Myocyte (in vitro differentiated cells): ENCODE measurements around the gene TMEM179. TPM values are rescaled to one million over a fixed set of nuclear protein-coding genes. Genes with fewer than 3 reads are reported as not detected.
A peak's percentile ranks its signal among the peaks of the same experiment; 100 is the strongest.
"Not testable (repeated sequence)": the region's sequence is repeated elsewhere in the genome, so short reads cannot be mapped to it uniquely, and the experiment has no call there.

Source experiments
- DNase-seq: peaks from one replicate; pipeline ENCODE4 v3.0.0-alpha.2; 2012; ENCODE audit warnings: low read depth
- polyA plus RNA-seq: library from polyadenylated mRNA; unstranded; fragments of >200 nt; gene quantifications from one replicate; pipeline ENCODE4 v1.2.1, GENCODE V29; 2012; ENCODE audit warnings: missing spikeins
- total RNA-seq: library from RNA; depleted of rRNA; stranded (reverse); fragments of >200 nt; gene quantifications from 2 replicates; pipeline ENCODE4 v1.2.3, GENCODE V29; 2014

The TMEM179 gene
- not detected in 2 replicates for total RNA-seq
- 0.19 TPM for polyA plus RNA-seq

DNA sequence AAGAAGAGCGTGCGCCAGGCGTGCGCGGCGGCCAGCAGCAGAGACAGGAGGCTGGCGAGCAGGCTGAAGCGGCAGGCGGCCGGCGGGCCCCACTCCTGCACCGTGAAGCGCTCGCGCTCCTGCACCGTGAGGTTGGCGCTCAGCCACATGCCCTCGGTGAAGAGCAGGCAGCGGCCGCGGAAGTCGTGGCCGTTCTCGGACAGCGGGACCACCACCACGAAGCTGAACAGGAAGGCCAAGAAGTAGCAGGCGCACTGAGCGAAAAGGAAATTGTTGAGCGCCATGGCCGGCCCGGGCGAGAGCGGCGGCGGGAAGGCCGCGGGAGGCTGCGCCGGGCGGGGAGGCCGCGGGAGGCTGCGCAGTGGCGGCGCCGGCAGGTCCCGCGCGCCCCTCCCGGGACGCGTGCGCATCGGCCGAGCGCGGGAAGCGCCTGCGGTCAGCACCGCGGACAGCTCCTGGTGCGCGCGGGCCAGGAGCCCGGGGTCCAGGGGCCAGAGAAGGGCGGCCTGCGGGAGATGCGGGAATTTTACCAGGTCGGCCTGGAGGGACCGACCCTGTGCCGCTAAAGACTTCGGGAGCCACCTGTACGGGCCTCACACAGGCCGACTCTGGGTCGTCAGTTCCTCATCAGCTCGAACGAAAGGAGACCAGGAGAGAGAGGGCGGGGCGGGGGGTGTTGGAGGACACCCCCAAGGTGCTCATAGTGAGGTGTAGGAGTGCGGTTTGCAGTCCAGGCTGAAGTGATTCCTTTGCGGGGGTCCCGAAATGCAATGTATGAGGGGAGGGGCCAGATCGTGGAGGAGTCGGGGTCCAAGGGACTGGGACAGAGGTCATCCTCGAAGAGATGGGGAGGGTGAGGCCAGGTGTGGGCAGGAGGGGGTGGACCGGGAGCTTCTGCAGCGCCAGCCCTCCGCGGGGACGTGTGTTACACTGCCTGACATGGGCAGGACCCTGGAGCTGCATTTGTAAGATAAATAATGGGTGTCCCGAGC lies at the start of gene TMEM179:
TSS of gene TMEM179 (minus strand) at position 315 of the 992 bp plus-strand sequence. CDS start at position 284, 31 bp downstream.
- DNase-seq = no peak

DNA sequence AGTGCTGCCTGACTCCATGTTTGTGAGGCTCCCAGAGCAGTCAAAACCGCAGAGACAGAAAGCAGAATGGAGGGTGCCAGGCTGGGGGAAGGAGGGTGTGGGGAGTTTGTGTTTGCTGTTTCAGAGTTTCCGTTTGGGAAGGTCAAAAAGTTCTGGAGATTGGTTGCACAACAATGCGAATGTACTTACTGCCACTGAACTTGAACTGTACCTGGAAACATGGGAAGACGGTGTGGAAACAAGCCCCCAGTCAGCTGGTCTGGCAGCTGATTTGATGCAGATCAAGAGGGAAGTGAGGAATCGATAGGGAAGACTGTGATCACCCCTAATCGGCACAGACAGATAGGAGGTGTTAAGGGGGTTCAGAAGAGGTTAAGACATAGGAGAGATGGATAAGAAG lies 49.5 kb upstream of the TMEM179 start:
- DNase-seq = no peak

DNA sequence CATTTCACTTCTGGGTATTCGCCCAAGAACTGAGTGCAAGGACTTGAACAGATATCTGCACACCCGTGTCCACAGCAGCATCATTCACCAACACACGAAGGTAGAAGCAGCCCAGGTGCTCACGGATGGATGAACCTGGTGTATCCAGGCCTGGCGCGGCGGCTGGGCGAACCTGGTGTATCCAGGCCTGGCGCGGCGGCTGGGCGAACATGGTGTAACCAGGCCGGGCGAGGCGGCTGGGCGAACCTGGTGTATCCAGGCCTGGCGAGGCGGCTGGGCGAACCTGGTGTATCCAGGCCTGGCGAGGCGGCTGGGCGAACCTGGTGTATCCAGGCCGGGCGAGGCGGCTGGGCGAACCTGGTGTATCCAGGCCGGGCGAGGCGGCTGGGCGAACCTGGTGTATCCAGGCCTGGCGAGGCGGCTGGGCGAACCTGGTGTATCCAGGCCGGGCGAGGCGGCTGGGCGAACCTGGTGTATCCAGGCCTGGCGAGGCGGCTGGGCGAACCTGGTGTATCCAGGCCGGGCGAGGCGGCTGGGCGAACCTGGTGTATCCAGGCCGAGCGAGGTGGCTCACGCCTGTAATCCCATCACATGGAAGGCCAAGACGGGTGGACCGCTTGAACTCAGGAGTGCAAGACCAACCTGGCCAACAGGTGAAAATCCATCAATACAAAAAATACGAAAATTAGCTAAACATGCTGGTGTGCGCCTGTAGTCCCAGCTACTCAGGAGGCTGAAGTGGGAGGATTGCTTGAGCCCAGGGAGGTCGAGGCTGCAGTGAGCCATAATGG lies 48.8 kb upstream of the TMEM179 start:
- not testable (repeated sequence) for DNase-seq

DNA sequence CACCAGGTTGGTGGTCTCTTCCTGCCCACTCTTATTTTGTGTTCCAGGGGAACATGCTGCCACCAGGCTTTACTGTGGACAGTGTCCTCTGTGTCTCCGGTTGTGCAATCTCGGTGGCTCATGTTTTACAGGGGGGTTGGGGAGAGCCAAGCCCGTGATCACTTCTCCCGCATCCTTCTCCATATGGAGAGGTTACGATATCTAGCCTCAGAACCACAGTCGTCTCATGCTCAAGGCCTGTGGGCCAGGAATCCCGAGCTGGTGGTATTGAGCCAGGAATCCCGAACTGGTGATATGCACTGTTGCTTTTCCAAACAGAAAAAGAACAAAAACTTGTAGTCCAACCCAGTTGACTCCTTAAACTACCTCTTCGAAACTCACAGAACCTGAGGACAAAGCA lies 47.8 kb upstream of the TMEM179 start:
- no peak for DNase-seq

DNA sequence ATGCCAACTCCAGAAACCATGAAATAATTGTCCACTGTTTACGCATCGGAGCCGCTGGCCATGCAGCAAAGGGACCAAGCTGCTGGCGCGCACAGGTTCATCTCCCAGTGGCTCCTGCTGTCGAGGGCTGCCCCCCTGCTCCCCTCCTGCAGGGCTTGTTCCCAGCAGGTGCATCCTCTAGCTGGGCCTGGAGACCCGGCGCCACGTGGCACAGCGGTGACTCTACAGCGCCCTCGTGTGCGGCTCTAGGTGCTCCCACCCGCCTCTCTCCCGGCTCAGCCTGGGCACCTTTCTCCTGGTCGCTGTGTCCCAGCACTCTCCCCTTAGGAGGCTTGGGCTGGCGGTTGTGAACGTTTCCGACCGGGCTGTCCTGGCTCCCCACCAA lies 47.3 kb upstream of the TMEM179 start:
- DNase-seq = no peak

DNA sequence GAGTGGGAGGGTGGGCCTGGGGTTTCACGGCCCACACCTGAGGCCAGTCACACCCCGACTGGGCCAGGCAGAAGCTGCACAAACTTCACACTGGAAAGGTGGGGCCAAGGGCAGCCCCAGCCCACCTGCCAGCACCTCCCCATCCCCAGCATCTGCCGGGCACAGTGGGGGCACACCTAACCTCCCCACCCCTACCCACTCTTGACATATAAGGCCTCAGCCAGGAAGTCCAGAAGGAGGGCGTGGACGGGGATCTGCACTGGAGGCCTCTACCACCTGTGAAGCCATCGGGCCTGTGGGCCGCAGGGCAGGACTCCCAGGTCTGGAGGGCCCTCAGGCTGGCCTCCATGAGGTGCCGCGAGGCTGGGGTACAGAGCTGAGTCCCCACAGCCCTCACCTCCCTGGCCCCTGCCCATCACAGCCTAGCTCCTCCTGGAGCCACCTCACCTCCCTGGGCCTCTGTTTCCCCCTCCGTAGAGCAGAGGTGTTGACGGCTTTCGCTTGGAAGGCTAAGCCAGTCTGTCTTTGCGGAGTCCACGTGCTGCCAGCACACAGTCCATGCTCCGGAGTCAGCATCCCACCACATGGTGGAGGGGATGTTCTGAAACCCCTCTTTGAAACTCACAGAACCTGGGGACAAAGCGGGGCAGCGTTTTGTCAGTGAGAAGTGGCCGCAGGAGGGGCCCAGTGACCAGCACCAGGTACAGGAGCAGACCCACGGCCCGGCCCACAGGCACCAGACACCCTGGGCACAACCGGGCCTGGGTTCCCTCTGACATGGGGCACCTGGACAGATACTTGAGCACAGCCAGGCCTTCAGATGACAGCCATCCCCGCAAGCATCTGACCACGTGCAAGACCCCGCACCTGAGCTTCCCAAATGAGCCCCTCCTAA lies 46.7 kb upstream of the TMEM179 start:
- no peak for DNase-seq

DNA sequence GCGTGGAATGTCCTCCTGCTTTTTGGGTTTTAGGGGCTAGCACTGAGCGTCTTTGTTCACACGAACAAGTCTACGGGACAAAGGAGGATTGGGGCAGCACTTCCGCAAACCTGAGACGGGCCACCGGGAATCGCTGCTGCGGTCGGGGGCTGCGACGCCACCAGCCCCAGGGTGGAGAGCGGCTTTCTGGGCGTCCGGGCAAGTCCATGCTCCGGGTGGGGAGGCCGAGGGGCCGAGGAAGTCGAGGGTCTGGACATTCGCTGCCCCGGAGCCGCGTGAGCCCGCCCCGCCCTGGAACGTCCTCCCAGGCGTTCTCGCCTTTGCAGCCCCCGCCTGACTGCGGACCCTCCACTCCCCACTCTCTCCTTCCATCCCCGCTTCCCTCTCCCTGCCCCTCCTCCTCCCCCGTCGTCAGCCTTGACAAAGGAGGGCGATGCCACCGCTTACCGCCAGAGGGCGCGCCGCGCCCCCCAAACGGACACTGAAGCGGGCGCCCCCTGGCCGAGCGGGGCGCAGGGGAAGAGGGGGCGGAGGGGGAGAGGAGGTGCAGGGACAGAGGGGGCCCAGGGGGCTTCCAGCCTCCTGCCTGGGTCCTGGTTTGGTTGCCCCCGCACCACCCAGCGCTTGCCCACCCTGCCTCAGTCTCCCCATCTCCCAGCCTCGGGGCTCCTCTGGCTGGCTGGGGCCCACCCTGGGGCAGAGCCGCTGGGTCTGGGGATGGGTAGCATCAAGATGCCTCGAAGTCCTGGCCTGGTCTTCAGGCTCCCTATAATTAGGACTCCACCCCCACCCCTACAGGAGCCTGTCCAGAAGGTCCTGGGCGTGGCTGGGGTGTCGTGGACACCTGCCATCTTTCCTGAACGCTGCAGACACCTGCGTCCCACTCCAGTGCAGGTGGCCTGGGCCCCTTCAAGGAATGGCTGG lies 45.7 kb upstream of the TMEM179 start:
- peak; percentile 67 for DNase-seq

DNA sequence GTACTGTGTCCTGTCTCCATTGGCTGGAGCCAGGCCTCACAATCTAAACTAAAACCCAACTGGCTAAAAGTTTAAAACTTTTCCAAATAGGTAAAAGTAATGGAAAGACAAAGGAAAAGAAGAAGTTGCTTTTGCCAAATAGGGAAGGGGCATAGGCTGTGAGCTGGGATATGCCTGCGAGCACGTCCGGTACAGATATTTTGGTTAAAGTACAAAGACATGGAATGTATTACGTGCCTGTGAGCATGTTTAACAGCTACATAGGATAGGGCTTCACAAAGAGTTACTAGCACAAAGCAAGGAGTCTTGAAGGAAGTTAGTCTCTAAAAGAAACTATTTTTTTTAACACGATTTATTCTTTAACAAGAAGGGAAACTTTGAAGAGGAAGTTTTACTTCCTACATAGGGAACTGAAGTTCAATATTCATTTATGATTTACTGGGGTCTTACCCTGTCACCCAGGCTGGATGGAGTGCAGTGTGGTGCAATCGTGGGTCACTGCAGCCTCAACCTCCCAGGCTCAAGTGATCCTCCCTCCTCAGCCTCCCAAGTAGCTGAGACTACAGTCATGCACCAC lies 43.0 kb upstream of the TMEM179 start:
- no peak for DNase-seq

DNA sequence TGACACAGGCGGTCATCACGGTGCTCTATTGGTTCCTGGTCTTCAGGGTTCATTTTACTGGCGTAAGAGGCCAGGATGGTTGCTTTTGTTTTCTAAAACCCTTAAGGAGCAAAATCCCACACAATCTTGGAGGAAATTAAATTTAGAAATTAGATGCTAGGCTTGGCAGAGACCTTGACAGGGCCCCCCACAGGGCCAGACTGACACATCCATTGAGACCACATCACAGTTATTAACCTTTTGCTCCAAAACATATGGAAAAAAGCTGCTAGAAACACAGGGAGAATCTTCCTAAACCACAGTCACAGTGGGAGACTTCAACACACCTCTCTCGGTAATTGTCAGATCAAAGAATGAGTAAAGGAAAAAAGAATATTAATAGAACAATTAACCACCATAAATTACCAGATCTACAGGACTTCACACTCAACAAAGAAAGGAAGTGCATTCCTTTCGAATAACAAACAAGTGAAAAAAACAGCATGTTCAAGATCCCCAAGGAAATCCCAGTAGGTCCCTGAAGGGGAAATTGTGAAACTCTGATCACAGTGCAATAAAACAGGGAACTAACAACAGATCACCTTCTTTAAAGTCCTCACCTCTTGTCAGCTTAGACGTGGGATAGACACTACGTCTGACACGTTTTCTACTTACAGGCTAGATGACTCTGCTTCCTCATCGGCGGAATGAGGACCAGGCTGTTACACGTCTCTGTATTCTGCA lies 40.2 kb upstream of the TMEM179 start:
- DNase-seq = no peak

DNA sequence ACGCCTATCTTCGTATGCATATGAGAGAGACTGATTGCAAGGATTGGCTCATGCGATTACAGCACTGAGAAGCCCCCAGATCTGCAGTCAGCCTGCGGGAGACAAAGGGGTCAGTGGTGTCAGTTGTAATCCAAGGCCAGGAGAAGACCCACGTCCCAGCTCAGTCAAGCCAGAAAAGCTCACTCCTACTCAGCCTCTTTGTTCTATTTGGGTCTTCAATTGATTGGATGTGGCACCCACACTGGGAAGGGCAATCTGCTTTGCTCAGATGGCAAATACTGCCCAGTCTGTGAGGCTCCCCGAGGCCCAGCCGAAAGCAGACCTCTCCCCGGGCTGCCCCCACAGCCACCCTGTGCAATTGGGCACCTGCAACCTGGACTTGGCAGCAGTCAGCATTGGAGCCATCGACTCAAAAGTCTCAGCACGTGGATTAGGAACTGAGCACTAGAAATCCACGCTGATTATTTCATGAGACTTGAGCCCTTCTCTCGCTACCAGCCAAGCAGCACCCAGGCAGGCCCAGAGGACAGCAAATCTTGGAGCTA lies 39.6 kb upstream of the TMEM179 start:
- DNase-seq = no peak

DNA sequence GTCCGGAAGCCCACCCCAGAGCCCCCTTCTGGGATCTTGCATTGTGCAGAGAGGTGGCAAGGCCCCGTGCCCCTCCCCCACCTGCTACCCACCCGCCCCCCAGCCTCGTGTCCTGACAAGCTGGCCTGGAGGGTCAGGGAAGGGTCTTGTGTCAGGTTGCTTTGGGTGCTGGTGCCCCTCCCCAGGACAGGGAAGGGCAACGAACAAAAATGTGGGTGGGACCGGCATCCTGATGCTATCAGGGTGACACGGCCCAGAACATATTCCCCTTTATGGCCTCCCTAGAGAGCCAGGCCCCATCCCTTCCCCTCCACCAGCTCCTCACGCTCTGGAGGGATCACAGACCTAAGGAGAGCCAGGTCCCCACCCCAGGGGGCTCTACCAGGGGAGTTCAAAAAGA lies 38.7 kb upstream of the TMEM179 start:
- no peak for DNase-seq

DNA sequence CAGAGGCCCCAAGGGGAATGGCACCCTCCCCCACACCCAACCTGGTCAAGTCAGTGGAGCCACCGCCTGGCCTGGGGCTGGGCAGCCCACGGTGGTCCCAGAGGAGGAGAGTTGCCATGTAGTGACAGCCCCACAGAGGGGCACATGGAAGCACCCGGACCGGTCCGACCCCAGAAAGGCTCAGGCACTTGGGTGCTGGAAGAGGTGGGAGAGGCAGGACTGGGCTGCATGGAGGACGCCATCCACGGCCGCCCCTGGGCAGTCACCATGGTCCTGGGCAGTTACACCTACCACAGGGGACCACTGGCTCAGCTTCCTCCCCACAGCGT lies 37.9 kb upstream of the TMEM179 start:
- no peak for DNase-seq

DNA sequence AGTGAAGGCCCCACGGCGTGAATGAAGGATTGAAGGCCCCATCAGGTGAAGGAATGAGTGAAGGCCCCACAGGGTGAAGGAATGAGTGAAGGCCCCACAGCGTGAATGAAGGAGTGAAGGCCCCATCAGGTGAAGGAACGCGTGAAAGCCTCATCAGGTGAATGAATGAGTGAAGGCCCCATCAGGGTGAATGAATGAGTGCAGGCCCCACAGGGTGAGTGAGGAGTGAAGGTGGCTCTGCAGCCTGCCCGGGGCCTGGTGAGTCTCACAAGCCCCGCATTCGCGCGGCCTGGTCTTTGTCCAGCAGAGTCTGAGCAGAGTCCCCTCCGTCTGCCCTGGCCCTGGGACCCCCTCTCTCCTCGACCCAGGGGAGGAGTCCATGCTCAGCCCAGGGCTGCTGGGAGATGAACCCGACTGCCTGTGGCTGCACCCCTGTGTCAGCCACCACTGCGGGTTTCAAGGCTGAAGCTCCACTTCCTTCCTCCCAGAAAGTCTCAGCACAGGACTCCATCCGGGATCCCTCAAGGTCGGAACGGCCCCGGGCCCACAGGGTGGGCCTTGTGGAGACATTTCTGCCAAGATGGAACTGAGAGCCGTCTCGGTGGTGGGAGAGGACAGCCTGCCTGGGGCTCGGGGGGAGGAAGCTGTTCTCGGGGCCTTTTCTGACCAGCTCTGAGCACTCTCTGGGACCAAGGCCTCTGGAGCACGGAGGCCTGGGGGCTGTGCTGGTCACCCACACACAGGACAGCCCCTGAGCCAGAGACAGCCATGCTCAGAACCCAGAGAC lies 37.4 kb upstream of the TMEM179 start:
- DNase-seq = no peak

DNA sequence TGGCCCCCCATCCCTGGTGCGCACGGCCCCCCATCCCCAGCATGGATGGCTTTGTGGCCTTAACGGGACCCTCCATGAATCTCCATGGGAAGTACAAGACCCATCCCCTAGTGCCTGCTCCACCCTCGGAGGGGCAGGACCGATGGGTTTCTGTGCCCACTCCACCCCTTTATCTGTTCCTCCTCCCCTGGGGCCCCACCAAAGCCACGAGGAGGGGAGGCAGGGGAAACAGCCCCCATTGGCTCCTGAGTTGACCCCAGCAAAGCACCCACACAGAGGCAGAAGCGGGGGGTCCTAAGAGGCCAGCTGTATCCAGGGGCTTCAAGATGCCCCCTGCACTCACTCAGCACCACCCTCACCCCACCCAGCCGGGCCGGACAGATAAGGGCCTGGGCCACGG lies 36.1 kb upstream of the TMEM179 start:
- DNase-seq = no peak

DNA sequence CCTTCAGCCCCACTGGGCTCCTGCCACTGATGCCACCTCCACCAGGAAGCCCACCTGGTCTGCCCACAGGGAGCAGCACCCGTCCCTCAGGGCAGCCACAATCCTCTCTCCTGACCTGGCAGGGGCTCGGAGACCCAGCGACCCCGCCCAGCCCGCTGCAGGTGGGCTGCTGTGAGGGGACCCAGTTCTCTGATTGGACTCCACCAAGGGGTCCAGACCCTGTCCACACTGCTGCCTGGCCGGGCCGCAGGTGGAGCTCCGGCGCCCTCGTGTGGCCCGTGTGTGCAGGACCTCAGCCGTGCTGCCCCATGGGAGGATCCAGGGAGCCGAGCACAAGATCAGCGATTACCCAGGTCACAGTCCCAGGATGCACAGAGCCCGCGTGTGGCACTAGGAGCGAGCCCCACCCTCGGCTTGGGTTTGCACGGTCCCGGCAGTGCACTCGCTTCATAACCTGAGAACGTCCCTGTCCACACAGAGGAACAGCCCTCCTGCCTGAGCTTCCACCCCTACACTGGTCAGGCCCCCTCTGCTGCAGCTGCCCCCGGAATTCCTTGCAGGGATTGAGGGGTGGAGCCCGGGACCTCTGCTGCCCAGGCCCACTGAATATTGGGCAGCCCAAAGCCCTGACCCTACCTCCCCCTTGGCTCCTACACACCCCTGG lies 35.4 kb upstream of the TMEM179 start:
- peak; percentile 61 for DNase-seq

DNA sequence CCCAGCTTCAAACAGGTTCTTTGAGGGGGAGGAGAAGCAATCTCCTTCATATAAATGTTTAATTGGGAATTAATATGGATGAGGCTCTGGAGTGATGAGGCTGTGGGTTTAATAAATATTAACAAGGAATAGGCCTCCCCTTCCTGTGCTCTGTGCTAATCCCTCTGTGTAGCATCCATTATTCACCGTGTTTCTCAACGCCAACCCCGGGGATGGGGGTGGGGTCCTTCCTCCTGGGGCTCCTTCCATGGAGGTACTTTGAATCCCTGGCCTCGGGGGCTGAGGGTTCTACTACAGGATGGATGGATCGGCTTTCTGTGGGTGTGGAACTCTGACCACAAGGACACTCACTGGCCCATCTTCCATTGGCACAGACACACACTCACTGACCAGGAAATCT lies 34.9 kb upstream of the TMEM179 start:
- no peak for DNase-seq

DNA sequence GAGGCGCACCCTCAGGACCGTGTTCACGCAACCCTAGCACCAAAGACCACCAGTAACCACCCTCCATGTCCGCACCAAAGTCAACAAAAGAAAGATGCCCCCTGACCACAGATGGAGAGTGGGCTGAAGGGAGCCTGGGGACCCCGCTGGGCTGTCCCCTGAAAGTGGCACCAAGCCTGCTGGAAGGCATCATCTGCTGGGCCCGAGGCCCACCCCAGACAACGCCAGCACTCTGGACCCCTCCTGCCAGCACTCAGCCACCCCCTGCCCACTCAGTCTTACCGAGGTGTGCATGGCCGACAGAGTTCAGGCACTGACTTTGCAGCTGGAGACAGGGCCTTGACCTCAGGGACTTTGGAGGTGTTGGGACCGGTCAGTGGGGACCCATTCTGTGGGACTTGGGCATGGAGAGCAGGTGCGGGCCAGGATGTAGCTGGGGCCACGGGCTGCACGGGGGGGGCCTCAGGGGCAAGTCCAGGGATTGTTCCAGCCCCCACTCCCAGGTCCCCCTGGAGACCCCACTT lies 34.4 kb upstream of the TMEM179 start:
- DNase-seq = no peak
